ENCODE results near the gene PHGDH. TPM values are rescaled to one million over a fixed set of nuclear protein-coding genes. Genes with fewer than 3 reads are reported as not detected.
A peak's percentile ranks its signal among the peaks of the same experiment; 100 is the strongest.

The PHGDH gene
- total and polyA plus RNA-seq, 5 donors from 2014 or later = 1.5 to 6.6 (median 4.4) TPM

- Mint-ChIP-seq H3K27ac (no peak overlapping the region), H3K9me3 (peaks cover 0 to under 1% (median 0%) of the 10 kb centered on the region in 7 donors), H3K27me3 (peaks cover 15% of the 10 kb centered on the region), H3K4me1 (peaks cover 0 to 3% (median 0%) of the 10 kb centered on the region in 4 donors), H3K4me3 (no peak overlapping the region), H3K36me3 (no peaks in the 10 kb centered on the region)
- Histone ChIP-seq H3K9me3 (ENCODE audit: control insufficient read depth in 2 of 2, low read length in 2 of 2) (no peaks in the 10 kb centered on the region), H3K4me3 (ENCODE audit: low read depth, low read length) (no peak overlapping the region), H3K27me3 (ENCODE audit: control insufficient read depth, insufficient read depth, low read length) (no peaks in the 10 kb centered on the region), H3K36me3 (ENCODE audit: control insufficient read depth, insufficient read depth, low read length) (no peaks in the 10 kb centered on the region), H3K27ac (ENCODE audit: insufficient read depth, low read length, poor library complexity, severe bottlenecking) (no peak overlapping the region), H3K4me1 (ENCODE audit: control insufficient read depth, insufficient read depth, low read length, poor library complexity, severe bottlenecking) (no peaks in the 10 kb centered on the region)
- no peak for DNase-seq
- no peak for ATAC-seq (ENCODE audit: low read depth in 2 of 2)
Measured at GRCh38 chr1:119747451-119747850, 35.7 kb downstream of the PHGDH start.

DNA sequence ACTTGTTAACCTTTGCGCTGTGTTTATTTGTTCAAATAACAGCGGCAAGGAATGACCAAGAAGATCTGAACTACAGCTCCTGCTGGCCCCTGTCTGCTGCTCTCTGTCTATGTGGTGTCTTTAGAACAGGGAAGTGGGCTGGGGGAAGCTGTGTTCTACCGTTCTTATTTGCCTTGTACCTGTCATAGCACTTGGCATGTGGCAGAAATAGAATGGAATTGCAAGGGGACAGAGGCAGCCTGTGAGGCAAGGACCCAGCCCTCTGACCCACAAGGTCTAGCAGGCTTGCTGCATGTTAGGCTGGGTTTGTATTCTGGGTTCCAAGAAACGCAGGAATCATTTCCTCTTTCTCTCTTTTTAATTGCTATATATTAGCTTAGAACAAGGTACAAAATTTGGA lies 36.3 kb downstream of the PHGDH start:
- Histone ChIP-seq H3K27me3 (ENCODE audit: control insufficient read depth, insufficient read depth, low read length) (peaks cover 4% of the 10 kb centered on the region), H3K9me3 (ENCODE audit: control insufficient read depth in 2 of 2, low read length in 2 of 2) (no peaks in the 10 kb centered on the region), H3K36me3 (ENCODE audit: control insufficient read depth, insufficient read depth, low read length) (no peaks in the 10 kb centered on the region), H3K4me1 (ENCODE audit: control insufficient read depth, insufficient read depth, low read length, poor library complexity, severe bottlenecking) (no peaks in the 10 kb centered on the region), H3K27ac (ENCODE audit: insufficient read depth, low read length, poor library complexity, severe bottlenecking) (no peak overlapping the region), H3K4me3 (ENCODE audit: low read depth, low read length) (no peak overlapping the region)
- no peaks in the 10 kb centered on the region for H3K36me3 Mint-ChIP-seq
- no peak overlapping the region for H3K27ac Mint-ChIP-seq
- H3K4me1 Mint-ChIP-seq = peaks cover 0 to 3% (median 0%) of the 10 kb centered on the region in 4 donors
- no peak for DNase-seq
- H3K9me3 Mint-ChIP-seq = peaks cover 0 to 1% (median 0%) of the 10 kb centered on the region in 7 donors
- ATAC-seq (ENCODE audit: low read depth in 2 of 2) = no peak
- H3K27me3 Mint-ChIP-seq = peaks cover 18% of the 10 kb centered on the region
- no peak overlapping the region for H3K4me3 Mint-ChIP-seq

DNA sequence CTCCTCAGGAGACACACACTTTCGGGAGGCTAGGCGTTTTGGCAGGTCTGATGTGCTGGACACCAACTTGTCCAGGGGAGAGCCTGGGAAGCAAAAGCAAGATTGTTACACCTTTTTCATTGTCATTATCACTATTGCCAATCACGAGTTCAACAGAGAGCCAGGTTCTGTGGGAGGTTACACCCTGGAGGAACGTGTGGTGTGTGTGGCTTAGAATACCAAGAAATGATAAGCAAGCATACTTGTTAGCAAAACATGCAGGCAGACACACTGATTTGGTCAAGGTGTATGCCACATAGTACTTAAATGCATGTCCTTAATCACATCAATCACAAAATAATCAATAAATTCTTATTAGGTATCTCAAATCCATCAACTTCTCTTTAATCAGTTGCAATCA lies 40.9 kb downstream of the PHGDH start:
- no peak overlapping the region for H3K4me3 ChIP-seq (ENCODE audit: low read depth, low read length)
- peaks cover 14% of the 10 kb centered on the region for H3K27me3 Mint-ChIP-seq
- H3K4me3 Mint-ChIP-seq = no peak overlapping the region
- no peak overlapping the region for H3K27ac ChIP-seq (ENCODE audit: insufficient read depth, low read length, poor library complexity, severe bottlenecking)
- H3K27me3 ChIP-seq (ENCODE audit: control insufficient read depth, insufficient read depth, low read length) = peaks cover 4% of the 10 kb centered on the region
- H3K36me3 Mint-ChIP-seq = no peaks in the 10 kb centered on the region
- H3K9me3 Mint-ChIP-seq = peaks cover 0 to 2% (median 0%) of the 10 kb centered on the region in 7 donors
- no peaks in the 10 kb centered on the region for H3K4me1 ChIP-seq (ENCODE audit: control insufficient read depth, insufficient read depth, low read length, poor library complexity, severe bottlenecking)
- H3K36me3 ChIP-seq (ENCODE audit: control insufficient read depth, insufficient read depth, low read length) = no peaks in the 10 kb centered on the region
- no peaks in the 10 kb centered on the region for H3K9me3 ChIP-seq (ENCODE audit: control insufficient read depth in 2 of 2, low read length in 2 of 2)
- ATAC-seq (ENCODE audit: low read depth in 2 of 2) (no peak), DNase-seq (peak in 1 of 3 donors; percentile 20)
- no peak overlapping the region for H3K27ac Mint-ChIP-seq
- no peaks in the 10 kb centered on the region for H3K4me1 Mint-ChIP-seq

GRCh38 chr1:119758584-119758983 lies 46.9 kb downstream of the PHGDH start:
- Mint-ChIP-seq H3K4me1 (no peaks in the 10 kb centered on the region), H3K27ac (no peak overlapping the region), H3K36me3 (no peaks in the 10 kb centered on the region), H3K4me3 (no peak overlapping the region), H3K27me3 (peaks cover 10% of the 10 kb centered on the region), H3K9me3 (peaks cover 0 to 2% (median 0%) of the 10 kb centered on the region in 7 donors)
- Histone ChIP-seq H3K27me3 (ENCODE audit: control insufficient read depth, insufficient read depth, low read length) (peaks cover 2% of the 10 kb centered on the region), H3K9me3 (ENCODE audit: control insufficient read depth in 2 of 2, low read length in 2 of 2) (no peaks in the 10 kb centered on the region), H3K4me1 (ENCODE audit: control insufficient read depth, insufficient read depth, low read length, poor library complexity, severe bottlenecking) (no peaks in the 10 kb centered on the region), H3K36me3 (ENCODE audit: control insufficient read depth, insufficient read depth, low read length) (no peaks in the 10 kb centered on the region), H3K27ac (ENCODE audit: insufficient read depth, low read length, poor library complexity, severe bottlenecking) (no peak overlapping the region), H3K4me3 (ENCODE audit: low read depth, low read length) (no peak overlapping the region)
- no peak for ATAC-seq (ENCODE audit: low read depth in 2 of 2)
- no peak for DNase-seq

DNA sequence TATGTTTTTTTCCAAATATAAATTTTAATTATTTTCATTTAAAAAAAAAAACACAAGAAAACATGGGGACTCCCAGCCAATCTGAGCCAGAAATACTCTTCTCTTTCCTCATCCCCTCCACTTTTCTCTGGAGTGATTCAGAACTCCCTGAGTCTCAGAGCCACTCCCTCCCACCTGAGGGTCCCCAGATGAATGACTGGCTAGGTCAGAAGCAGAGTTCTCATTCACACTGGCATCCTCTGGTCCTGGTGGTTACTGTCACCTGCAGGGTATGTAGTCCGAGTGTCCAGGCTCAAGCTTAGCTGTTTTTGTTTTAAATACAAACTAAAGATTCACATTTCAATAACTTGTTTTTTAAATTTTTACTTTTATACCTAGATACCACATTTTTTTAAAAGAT lies 50.7 kb downstream of the PHGDH start:
- peaks cover 7% of the 10 kb centered on the region for H3K27me3 ChIP-seq (ENCODE audit: control insufficient read depth, insufficient read depth, low read length)
- H3K9me3 Mint-ChIP-seq = no peaks in the 10 kb centered on the region
- no peaks in the 10 kb centered on the region for H3K36me3 Mint-ChIP-seq
- peaks cover 35% of the 10 kb centered on the region for H3K27me3 Mint-ChIP-seq
- H3K36me3 ChIP-seq (ENCODE audit: control insufficient read depth, insufficient read depth, low read length) = no peaks in the 10 kb centered on the region
- no peaks in the 10 kb centered on the region for H3K9me3 ChIP-seq (ENCODE audit: control insufficient read depth in 2 of 2, low read length in 2 of 2)
- ATAC-seq (ENCODE audit: low read depth in 2 of 2) (no peak), DNase-seq (no peak)
- H3K27ac ChIP-seq (ENCODE audit: insufficient read depth, low read length, poor library complexity, severe bottlenecking) = no peak overlapping the region
- H3K4me3 ChIP-seq (ENCODE audit: low read depth, low read length) = no peak overlapping the region
- no peak overlapping the region for H3K4me3 Mint-ChIP-seq
- no peak overlapping the region for H3K27ac Mint-ChIP-seq
- no peaks in the 10 kb centered on the region for H3K4me1 ChIP-seq (ENCODE audit: control insufficient read depth, insufficient read depth, low read length, poor library complexity, severe bottlenecking)
- H3K4me1 Mint-ChIP-seq = no peaks in the 10 kb centered on the region

- Mint-ChIP-seq H3K36me3 (no peaks in the 10 kb centered on the region), H3K4me3 (no peak overlapping the region), H3K4me1 (no peaks in the 10 kb centered on the region), H3K27ac (no peak overlapping the region), H3K9me3 (no peaks in the 10 kb centered on the region), H3K27me3 (peaks cover 35% of the 10 kb centered on the region)
- Histone ChIP-seq H3K4me3 (ENCODE audit: low read depth, low read length) (no peak overlapping the region), H3K9me3 (ENCODE audit: control insufficient read depth in 2 of 2, low read length in 2 of 2) (no peaks in the 10 kb centered on the region), H3K4me1 (ENCODE audit: control insufficient read depth, insufficient read depth, low read length, poor library complexity, severe bottlenecking) (no peaks in the 10 kb centered on the region), H3K27ac (ENCODE audit: insufficient read depth, low read length, poor library complexity, severe bottlenecking) (no peak overlapping the region), H3K27me3 (ENCODE audit: control insufficient read depth, insufficient read depth, low read length) (peaks cover 7% of the 10 kb centered on the region), H3K36me3 (ENCODE audit: control insufficient read depth, insufficient read depth, low read length) (no peaks in the 10 kb centered on the region)
- DNase-seq = no peak
- no peak for ATAC-seq (ENCODE audit: low read depth in 2 of 2)
Measured at GRCh38 chr1:119762953-119763352, 51.2 kb downstream of the PHGDH start.

DNA sequence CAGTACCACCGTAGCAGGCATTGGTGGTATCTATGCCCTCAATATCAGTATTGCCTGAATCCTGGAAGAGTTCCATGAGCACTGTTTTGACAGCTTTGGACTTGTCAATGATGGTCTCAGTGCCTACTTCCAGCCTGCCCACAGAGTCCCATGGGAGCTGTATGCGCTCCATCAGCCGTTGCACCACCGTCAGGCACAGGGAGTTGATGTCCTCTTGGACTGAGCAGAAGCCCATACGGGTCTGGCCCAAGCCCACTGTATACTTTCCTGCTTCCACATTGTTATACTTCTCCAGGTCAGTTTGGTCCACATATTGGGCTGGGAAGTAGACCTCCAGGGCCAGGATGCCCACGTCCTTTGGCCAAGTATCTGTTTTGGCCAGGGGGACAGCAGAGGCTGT lies 52.5 kb downstream of the PHGDH start:
- Mint-ChIP-seq H3K4me1 (no peaks in the 10 kb centered on the region), H3K27ac (no peak overlapping the region), H3K9me3 (no peaks in the 10 kb centered on the region), H3K27me3 (peaks cover 35% of the 10 kb centered on the region), H3K4me3 (no peak overlapping the region), H3K36me3 (no peaks in the 10 kb centered on the region)
- ATAC-seq (ENCODE audit: low read depth in 2 of 2) (no peak), DNase-seq (no peak)
- H3K9me3 ChIP-seq (ENCODE audit: control insufficient read depth in 2 of 2, low read length in 2 of 2) = no peaks in the 10 kb centered on the region
- H3K27me3 ChIP-seq (ENCODE audit: control insufficient read depth, insufficient read depth, low read length) = peaks cover 9% of the 10 kb centered on the region
- H3K4me1 ChIP-seq (ENCODE audit: control insufficient read depth, insufficient read depth, low read length, poor library complexity, severe bottlenecking) = no peaks in the 10 kb centered on the region
- H3K4me3 ChIP-seq (ENCODE audit: low read depth, low read length) = no peak overlapping the region
- no peak overlapping the region for H3K27ac ChIP-seq (ENCODE audit: insufficient read depth, low read length, poor library complexity, severe bottlenecking)
- H3K36me3 ChIP-seq (ENCODE audit: control insufficient read depth, insufficient read depth, low read length) = no peaks in the 10 kb centered on the region

DNA sequence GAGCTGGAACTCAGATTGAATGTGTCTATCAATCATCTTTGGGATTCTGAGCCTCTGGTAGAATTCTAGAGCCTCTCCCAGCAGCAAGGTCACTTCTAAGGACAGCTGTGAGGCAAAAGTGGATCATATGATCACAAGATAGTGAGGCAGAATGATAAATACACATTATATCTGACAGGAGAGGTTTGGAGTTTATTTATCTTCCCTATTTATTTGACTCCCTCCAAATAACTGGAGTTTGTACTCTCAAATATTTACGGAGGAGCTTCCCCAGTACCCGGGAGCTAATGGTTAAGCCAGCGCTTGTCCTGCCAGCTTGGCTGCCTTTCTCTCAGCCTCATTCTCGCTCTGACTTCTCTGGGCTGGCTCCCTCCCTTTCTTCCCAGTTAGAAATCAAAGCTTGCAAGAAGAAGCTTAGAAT lies 54.6 kb downstream of the PHGDH start:
- Histone ChIP-seq H3K27ac (ENCODE audit: insufficient read depth, low read length, poor library complexity, severe bottlenecking) (no peak overlapping the region), H3K36me3 (ENCODE audit: control insufficient read depth, insufficient read depth, low read length) (no peaks in the 10 kb centered on the region), H3K4me3 (ENCODE audit: low read depth, low read length) (no peak overlapping the region), H3K4me1 (ENCODE audit: control insufficient read depth, insufficient read depth, low read length, poor library complexity, severe bottlenecking) (no peaks in the 10 kb centered on the region), H3K9me3 (ENCODE audit: control insufficient read depth in 2 of 2, low read length in 2 of 2) (no peaks in the 10 kb centered on the region), H3K27me3 (ENCODE audit: control insufficient read depth, insufficient read depth, low read length) (peaks cover 12% of the 10 kb centered on the region)
- H3K27me3 Mint-ChIP-seq = peaks cover 32% of the 10 kb centered on the region
- no peaks in the 10 kb centered on the region for H3K36me3 Mint-ChIP-seq
- DNase-seq (no peak), ATAC-seq (ENCODE audit: low read depth in 2 of 2) (no peak)
- no peaks in the 10 kb centered on the region for H3K9me3 Mint-ChIP-seq
- H3K27ac Mint-ChIP-seq = no peak overlapping the region
- no peak overlapping the region for H3K4me3 Mint-ChIP-seq
- H3K4me1 Mint-ChIP-seq = no peaks in the 10 kb centered on the region

All from CD4-positive, CD25-positive, alpha-beta regulatory T cell (primary cell).